Right atrium auricular region (tissue), 2 donors: ENCODE data around the gene AK4. TPM values are rescaled to one million over a fixed set of nuclear protein-coding genes. Genes with fewer than 3 reads are reported as not detected.

Experiments
- DNase-seq: peaks from one replicate; pipeline ENCODE4 v3.0.0-alpha.2; 2019; ENCODE audit warnings: low spot score
- H3K27ac ChIP-seq, 2 donors: fragments of 200-600 bp; sonication (generic); 1 replicate in 1 of 2; 2 replicates in 1 of 2; pipeline ENCODE4 v1.5.1; 2016 to 2019
- H3K27me3 ChIP-seq, 2 donors: fragments of 200-600 bp; sonication (generic); one replicate each; pipeline versions ENCODE4 v1.5.1 to v1.6.0; 2017 to 2019
- H3K36me3 ChIP-seq: fragments of 200-600 bp; sonication (generic); one replicate; pipeline ENCODE4 v1.5.1; 2016
- H3K4me1 ChIP-seq, 2 donors: fragments of 200-600 bp; sonication (generic); one replicate each; pipeline versions ENCODE4 v1.5.1 to v1.6.0; 2017 to 2019
- H3K4me3 ChIP-seq, 2 donors: fragments of 200-600 bp; sonication (generic); 1 replicate in 1 of 2; 2 replicates in 1 of 2; pipeline ENCODE4 v1.5.1; 2017 to 2019; ENCODE audit warnings: mild to moderate bottlenecking in 1 of 2, moderate library complexity in 1 of 2
- H3K9me3 ChIP-seq, 2 donors: fragments of 200-600 bp; sonication (generic); one replicate each; pipeline ENCODE4 v1.5.1; 2019
- total RNA-seq, 2 donors: library from RNA; depleted of rRNA; stranded (reverse); fragments of >200 nt; gene quantifications; one replicate each; pipeline ENCODE4 v1.1.0, GENCODE V29; 2016
- TF ChIP-seq, protein P1 (sequence below), 2 donors: fragments of 200-600 bp; sonication (generic); IDR thresholded peaks; one replicate each; pipeline ENCODE4 v1.5.1; 2019; ENCODE audit warnings: antibody characterized with exemption in 2 of 2

AK4 gene
- total RNA-seq, 2 donors from 2014 or later = 59.7 to 80.9 TPM

DNA sequence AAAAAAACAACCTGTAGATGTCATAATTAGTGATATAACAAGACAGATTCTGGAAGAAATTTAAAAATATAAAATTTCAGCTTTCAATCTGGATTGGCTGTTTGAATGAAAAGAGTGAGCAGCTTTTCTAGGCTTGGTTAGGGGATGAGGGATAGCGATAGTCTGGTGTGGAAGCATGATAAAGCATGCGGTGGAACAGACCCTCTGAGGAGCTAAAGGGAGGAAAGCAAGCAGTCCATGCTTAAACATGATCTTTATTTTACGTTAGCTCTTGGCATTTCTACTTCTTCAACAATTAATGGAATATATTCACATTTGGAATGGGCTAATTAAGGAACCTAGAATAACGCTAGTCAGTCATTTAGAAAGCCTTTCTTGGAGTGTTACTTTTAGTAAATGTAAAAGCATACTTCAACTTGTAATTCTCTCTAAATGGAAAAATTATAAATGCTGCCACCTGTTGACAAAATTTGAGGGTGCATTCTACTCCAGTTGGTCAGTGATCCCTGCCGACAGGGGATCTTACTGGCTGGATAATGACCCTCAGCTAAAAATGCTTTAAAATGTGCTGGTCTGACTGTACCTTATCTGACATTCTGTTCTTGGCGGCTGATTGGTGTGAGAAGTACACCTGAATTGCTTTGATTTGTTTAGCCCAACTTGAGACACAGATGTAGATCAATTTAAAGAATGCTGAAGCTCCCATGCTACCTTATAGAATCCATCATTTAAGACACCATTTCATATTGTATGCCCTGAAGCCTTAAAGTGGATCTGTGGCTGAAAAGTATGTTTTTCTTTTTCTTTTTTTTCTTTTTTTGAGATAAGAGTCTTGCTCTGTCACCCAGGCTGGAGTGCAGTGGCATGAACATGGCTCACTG, 61.2 kb downstream of the AK4 start:
- TF ChIP-seq, protein P1, sequence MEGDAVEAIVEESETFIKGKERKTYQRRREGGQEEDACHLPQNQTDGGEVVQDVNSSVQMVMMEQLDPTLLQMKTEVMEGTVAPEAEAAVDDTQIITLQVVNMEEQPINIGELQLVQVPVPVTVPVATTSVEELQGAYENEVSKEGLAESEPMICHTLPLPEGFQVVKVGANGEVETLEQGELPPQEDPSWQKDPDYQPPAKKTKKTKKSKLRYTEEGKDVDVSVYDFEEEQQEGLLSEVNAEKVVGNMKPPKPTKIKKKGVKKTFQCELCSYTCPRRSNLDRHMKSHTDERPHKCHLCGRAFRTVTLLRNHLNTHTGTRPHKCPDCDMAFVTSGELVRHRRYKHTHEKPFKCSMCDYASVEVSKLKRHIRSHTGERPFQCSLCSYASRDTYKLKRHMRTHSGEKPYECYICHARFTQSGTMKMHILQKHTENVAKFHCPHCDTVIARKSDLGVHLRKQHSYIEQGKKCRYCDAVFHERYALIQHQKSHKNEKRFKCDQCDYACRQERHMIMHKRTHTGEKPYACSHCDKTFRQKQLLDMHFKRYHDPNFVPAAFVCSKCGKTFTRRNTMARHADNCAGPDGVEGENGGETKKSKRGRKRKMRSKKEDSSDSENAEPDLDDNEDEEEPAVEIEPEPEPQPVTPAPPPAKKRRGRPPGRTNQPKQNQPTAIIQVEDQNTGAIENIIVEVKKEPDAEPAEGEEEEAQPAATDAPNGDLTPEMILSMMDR (IDR thresholded peaks at IDR 0.05) = peak; percentile 32 to 80
- Histone ChIP-seq H3K4me1 (peaks cover 0 to 13% of the 10 kb centered on the region in 2 donors), H3K9me3 (no peaks in the 10 kb centered on the region), H3K27me3 (no peaks in the 10 kb centered on the region), H3K36me3 (no peaks in the 10 kb centered on the region), H3K4me3 (no peak overlapping the region), H3K27ac (no peak overlapping the region)
- DNase-seq = no peak

DNA sequence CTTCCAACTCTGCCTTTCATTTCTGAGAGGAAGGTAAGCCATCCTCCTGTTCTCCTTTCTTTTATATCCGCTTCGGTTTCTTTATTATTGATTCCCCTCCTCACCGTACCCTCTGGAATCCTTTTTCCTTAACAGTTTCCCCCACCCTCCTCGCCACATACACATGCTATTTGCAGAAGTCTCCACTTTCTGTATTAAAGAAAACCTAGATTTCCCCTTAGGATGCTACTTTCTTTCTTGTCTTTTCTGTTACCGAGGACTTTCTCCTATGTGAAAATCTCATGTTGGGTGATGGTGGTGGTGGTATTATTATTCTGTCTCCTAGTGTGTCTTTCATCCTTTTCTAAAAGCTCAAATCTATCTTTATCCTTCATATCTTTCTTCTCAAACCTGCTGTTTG, 62.3 kb downstream of the AK4 start:
- peaks cover 0 to 13% of the 10 kb centered on the region in 2 donors for H3K4me1 ChIP-seq
- TF ChIP-seq, protein P1 (IDR thresholded peaks at IDR 0.05) = no peak
- H3K9me3 ChIP-seq = no peaks in the 10 kb centered on the region
- H3K27ac ChIP-seq = no peak overlapping the region
- no peak overlapping the region for H3K4me3 ChIP-seq
- no peak for DNase-seq
- H3K27me3 ChIP-seq = no peaks in the 10 kb centered on the region
- H3K36me3 ChIP-seq = no peaks in the 10 kb centered on the region

DNA sequence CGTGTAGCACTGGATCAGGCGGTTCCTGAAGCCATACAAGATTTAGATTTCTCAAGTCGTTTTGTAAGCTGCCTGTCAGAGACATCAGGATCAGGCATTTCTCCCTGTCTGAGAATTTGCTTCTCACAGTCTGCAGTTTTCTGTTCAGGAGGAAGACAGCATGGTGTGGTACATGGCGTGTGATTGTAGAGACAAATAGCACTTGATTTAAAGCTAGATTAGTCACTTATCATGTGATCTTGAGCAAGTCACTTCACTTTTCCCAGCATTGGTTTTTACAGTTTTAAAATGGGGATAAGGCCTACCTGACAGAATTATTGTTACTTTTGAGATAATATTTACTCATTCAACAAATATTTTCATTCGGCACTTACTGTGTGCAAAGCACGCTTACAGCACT, 63.3 kb downstream of the AK4 start:
- no peak overlapping the region for H3K4me3 ChIP-seq
- H3K9me3 ChIP-seq = no peaks in the 10 kb centered on the region
- no peaks in the 10 kb centered on the region for H3K27me3 ChIP-seq
- DNase-seq = no peak
- TF ChIP-seq, protein P1 (IDR thresholded peaks at IDR 0.05) = no peak
- no peaks in the 10 kb centered on the region for H3K36me3 ChIP-seq
- H3K27ac ChIP-seq = no peak overlapping the region
- peaks cover 0 to 13% of the 10 kb centered on the region in 2 donors for H3K4me1 ChIP-seq

DNA sequence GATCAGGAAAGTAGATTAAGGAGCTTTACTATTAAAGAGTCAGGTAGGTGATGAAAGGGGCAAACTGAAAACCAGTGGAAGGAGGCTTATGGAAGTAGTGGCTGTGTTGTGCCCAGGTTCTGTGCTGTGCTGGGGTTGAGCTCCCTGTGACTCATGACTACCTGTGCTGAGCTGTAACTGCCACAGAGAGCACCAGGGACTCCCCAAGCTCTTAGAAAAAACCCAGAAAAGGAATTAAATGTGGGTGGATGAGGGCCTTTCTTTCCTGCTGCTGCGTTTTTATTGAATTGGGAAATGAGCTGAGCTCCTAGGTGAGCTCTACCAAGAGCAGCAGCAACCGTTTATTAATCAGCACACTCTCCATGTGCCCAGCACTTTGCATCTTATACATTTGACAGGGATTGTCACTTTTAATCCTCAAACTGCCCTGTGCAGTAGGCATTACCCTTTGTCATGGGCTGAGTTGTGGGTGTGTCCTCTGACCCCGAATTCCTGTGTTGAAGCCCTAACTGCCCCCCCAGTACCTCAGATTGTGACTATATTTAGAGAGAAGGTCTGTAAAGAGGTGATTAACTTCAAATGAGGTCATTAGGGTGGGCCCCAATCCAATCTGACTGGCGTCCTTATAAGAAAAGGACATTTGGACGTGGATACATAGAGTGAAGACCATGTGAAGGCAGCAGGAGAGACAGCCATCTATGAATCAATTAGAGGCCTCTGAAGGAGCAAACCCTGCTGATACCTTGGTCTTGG, 65.4 kb downstream of the AK4 start:
- H3K27me3 ChIP-seq = no peaks in the 10 kb centered on the region
- no peak for DNase-seq
- no peaks in the 10 kb centered on the region for H3K36me3 ChIP-seq
- peaks cover 0 to 13% of the 10 kb centered on the region in 2 donors for H3K4me1 ChIP-seq
- no peaks in the 10 kb centered on the region for H3K9me3 ChIP-seq
- no peak overlapping the region for H3K4me3 ChIP-seq
- TF ChIP-seq, protein P1 (IDR thresholded peaks at IDR 0.05) = no peak
- H3K27ac ChIP-seq = no peak overlapping the region

DNA sequence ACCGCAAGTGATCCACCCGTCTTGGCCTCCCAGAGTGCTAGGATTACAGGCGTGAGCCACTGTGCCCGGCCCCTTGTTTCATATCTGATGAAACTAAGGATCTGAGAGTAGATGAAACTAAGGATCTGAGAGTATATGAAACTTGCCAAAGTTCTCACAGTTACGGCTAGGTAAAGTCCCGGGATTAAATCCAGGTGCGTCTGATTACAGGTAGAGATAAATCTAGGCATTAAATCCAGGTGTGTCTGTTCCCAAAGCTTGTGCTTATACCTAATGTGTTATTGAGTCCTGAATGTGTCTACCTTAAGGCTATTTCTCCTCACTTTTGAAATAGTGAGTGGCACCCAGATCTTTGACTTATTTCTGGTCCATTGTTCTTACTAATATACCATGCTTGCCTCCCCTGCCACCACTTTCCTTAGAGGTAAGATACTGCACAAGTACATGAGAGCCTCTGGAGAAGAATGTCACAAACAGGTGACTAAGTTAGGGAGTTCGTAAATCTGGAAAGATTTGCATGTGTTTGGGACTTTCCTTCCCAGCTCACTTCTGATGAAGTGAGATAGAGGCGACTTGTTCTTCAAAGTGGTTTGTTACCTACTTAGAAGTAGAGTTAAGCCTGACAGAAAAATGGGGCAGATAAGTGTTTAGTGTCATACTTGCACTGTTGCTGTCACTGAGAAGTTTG, 66.5 kb downstream of the AK4 start:
- TF ChIP-seq, protein P1 (IDR thresholded peaks at IDR 0.05) = no peak
- Histone ChIP-seq H3K9me3 (no peaks in the 10 kb centered on the region), H3K27me3 (no peaks in the 10 kb centered on the region), H3K4me3 (no peak overlapping the region), H3K36me3 (no peaks in the 10 kb centered on the region), H3K27ac (no peak overlapping the region), H3K4me1 (peaks cover 0 to 4% of the 10 kb centered on the region in 2 donors)
- DNase-seq = no peak
